ENCODE results near the gene LHX5.
A peak's percentile ranks its signal among the peaks of the same experiment; 100 is the strongest.

Gene LHX5

DNA sequence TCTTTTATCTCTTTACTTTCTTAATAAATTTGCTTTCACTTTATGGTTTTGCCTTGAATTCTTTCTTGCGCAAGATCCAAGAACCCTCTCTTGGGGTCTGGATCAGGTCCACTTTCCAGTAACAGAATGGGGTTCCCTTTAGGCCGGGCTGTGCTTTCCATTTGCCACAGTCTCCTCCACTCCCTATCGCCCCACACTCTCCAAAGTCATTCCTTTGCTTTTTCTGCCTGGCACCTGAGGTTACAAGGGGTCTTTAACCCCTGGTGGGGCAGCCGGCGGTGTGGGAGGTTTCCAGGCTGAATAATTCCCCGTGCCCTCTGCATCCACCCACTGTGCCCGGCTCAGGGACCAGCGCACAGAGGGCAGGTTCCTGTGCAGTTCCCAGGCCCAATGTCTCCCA is 42.9 kb upstream of the LHX5 start:
- H3K27me3 ChIP-seq (ENCODE audit: control insufficient read depth in 3 of 3, insufficient read depth in 3 of 3, low read depth in 1 of 3, low read length in 3 of 3): peaks cover 0 to 83% (median 0%) of the 10 kb centered on the region in 3 experiments

DNA sequence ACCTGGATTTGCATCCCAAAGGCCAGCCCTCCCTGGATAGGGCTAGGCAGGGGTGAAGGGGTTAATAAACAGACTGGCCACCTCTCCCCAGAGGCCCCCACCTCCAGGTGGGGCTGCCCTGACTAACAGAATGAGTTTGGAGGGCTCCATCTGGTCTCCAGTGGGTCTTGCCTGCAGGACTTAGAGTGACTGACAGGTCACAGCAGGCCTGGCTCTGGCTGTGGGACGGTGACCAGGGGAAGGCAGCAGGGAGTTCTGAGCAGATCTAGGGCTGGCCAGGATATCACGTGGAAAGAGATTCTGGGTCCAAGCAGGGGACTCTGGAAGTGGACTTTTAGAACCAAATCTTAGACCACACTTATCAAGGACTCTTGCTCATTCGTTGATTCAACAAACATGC is 40.9 kb upstream of the LHX5 start:
- H3K18ac ChIP-seq (ENCODE audit: low read length): peak overlapping the region; percentile 5
- H3K9me3 ChIP-seq (replicated peaks in 1 of 2; ENCODE audit: control insufficient read depth in 2 of 2, insufficient read depth in 1 of 2, low read depth in 1 of 2, low read length in 2 of 2): peaks cover 0 to 3% of the 10 kb centered on the region in 2 donors
- H2BK15ac ChIP-seq (ENCODE audit: low read length): peak overlapping the region; percentile 4
- H3K4ac ChIP-seq (ENCODE audit: low read length): no peak overlapping the region
- WGBS, 2 donors (ENCODE audit: extremely low coverage in 2 of 2, insufficient read length in 2 of 2, insufficient replicate concordance in 1 of 2): no CpG with 5 or more reads among the region's 3 CpGs
- no peaks in the 10 kb centered on the region for H3K36me3 ChIP-seq (replicated peaks in 1 of 2; ENCODE audit: control insufficient read depth in 2 of 2, insufficient read depth in 2 of 2, low read length in 2 of 2)
- H3K4me1 ChIP-seq (ENCODE audit: control insufficient read depth in 2 of 2, insufficient read depth in 1 of 2, low read depth in 1 of 2, low read length in 2 of 2): peaks cover 0 to 25% of the 10 kb centered on the region in 2 donors
- no peaks in the 10 kb centered on the region for H3K79me1 ChIP-seq (ENCODE audit: low read depth, low read length)
- no peak overlapping the region for H3K14ac ChIP-seq (ENCODE audit: low read length)
- no peak overlapping the region for H4K8ac ChIP-seq (ENCODE audit: low read depth, low read length)
- no peak overlapping the region for H2AFZ ChIP-seq (ENCODE audit: low read length)
- no peak overlapping the region for H4K91ac ChIP-seq (ENCODE audit: low read depth, low read length, poor library complexity)
- H3K27ac ChIP-seq (replicated peaks; ENCODE audit: low read length): no peak overlapping the region
- H2BK120ac ChIP-seq (ENCODE audit: low read depth, low read length): no peak overlapping the region
- no peak overlapping the region for H3K9ac ChIP-seq (ENCODE audit: low read depth, low read length, poor library complexity)
- no peak overlapping the region for H3K23ac ChIP-seq (ENCODE audit: low read depth, low read length, poor library complexity)
- no peak overlapping the region for H2BK12ac ChIP-seq (ENCODE audit: low read length)
- peaks cover 0 to 74% (median 0%) of the 10 kb centered on the region in 3 experiments for H3K27me3 ChIP-seq (ENCODE audit: control insufficient read depth in 3 of 3, insufficient read depth in 3 of 3, low read depth in 1 of 3, low read length in 3 of 3)
- no peak overlapping the region for H3K4me3 ChIP-seq (ENCODE audit: low read length in 2 of 2)
- H2BK5ac ChIP-seq (ENCODE audit: low read length): no peak overlapping the region
- H2AK5ac ChIP-seq (ENCODE audit: low read depth, low read length): no peak overlapping the region
- no peak overlapping the region for H3K4me2 ChIP-seq (ENCODE audit: insufficient read depth, low read length, poor library complexity, severe bottlenecking)
- no peak for DNase-seq (ENCODE audit: low spot score)

More for the DNA sequence above, 42.9 kb upstream of the LHX5 start:
- Histone ChIP-seq H2BK12ac (ENCODE audit: low read length) (no peak overlapping the region), H4K8ac (ENCODE audit: low read depth, low read length) (no peak overlapping the region), H3K9me3 (replicated peaks in 1 of 2; ENCODE audit: control insufficient read depth in 2 of 2, insufficient read depth in 1 of 2, low read depth in 1 of 2, low read length in 2 of 2) (peaks cover 5 to 8% of the 10 kb centered on the region in 2 donors), H2BK120ac (ENCODE audit: low read depth, low read length) (no peak overlapping the region), H3K18ac (ENCODE audit: low read length) (peak overlapping the region; percentile 82), H3K4me3 (ENCODE audit: low read length in 2 of 2) (no peak overlapping the region), H3K36me3 (replicated peaks in 1 of 2; ENCODE audit: control insufficient read depth in 2 of 2, insufficient read depth in 2 of 2, low read length in 2 of 2) (no peaks in the 10 kb centered on the region), H3K14ac (ENCODE audit: low read length) (no peak overlapping the region), H3K27ac (replicated peaks; ENCODE audit: low read length) (peak overlapping the region; percentile 90), H3K4me1 (ENCODE audit: control insufficient read depth in 2 of 2, insufficient read depth in 1 of 2, low read depth in 1 of 2, low read length in 2 of 2) (peaks cover 0 to 25% of the 10 kb centered on the region in 2 donors), H2AK5ac (ENCODE audit: low read depth, low read length) (no peak overlapping the region), H3K23ac (ENCODE audit: low read depth, low read length, poor library complexity) (no peak overlapping the region), H3K79me1 (ENCODE audit: low read depth, low read length) (peaks cover 2% of the 10 kb centered on the region), H2BK5ac (ENCODE audit: low read length) (peak overlapping the region; percentile 54), H3K4ac (ENCODE audit: low read length) (no peak overlapping the region), H2BK15ac (ENCODE audit: low read length) (no peak overlapping the region), H3K4me2 (ENCODE audit: insufficient read depth, low read length, poor library complexity, severe bottlenecking) (peak overlapping the region; percentile 38), H4K91ac (ENCODE audit: low read depth, low read length, poor library complexity) (no peak overlapping the region), H3K9ac (ENCODE audit: low read depth, low read length, poor library complexity) (no peak overlapping the region), H2AFZ (ENCODE audit: low read length) (no peak overlapping the region)
- DNase-seq (ENCODE audit: low spot score): no peak
- no CpG with 5 or more reads among the region's 8 CpGs for WGBS, 2 donors (ENCODE audit: extremely low coverage in 2 of 2, insufficient read length in 2 of 2, insufficient replicate concordance in 1 of 2)

DNA sequence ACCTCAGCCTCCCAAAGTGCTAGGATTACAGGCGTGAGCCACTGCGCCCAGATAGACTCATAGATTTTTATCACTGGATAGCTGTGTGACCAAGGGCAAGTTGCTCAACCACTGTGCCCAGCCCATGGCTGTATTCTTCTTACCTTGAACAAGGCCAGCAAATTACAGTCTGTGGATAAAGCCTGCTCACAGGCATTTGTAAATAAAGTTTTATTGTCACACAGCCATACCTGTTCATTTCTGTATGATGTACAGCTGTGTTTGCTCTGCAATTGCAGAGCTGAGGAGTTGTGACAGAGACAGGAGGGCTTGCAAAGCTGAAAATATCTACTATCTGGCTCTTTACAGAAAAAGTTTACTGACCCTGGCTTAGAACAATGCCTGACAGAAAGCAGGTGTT is 35.2 kb upstream of the LHX5 start:
- Histone ChIP-seq H2AFZ (ENCODE audit: low read length) (no peak overlapping the region), H3K27ac (replicated peaks; ENCODE audit: low read length) (no peak overlapping the region), H2AK5ac (ENCODE audit: low read depth, low read length) (no peak overlapping the region), H3K4me2 (ENCODE audit: insufficient read depth, low read length, poor library complexity, severe bottlenecking) (no peak overlapping the region), H3K9me3 (replicated peaks in 1 of 2; ENCODE audit: control insufficient read depth in 2 of 2, insufficient read depth in 1 of 2, low read depth in 1 of 2, low read length in 2 of 2) (no peaks in the 10 kb centered on the region), H2BK15ac (ENCODE audit: low read length) (no peak overlapping the region), H3K23ac (ENCODE audit: low read depth, low read length, poor library complexity) (no peak overlapping the region), H3K18ac (ENCODE audit: low read length) (no peak overlapping the region), H2BK120ac (ENCODE audit: low read depth, low read length) (no peak overlapping the region), H2BK12ac (ENCODE audit: low read length) (no peak overlapping the region), H3K4me3 (ENCODE audit: low read length in 2 of 2) (no peak overlapping the region), H3K14ac (ENCODE audit: low read length) (no peak overlapping the region), H4K8ac (ENCODE audit: low read depth, low read length) (no peak overlapping the region), H4K91ac (ENCODE audit: low read depth, low read length, poor library complexity) (no peak overlapping the region), H3K36me3 (replicated peaks in 1 of 2; ENCODE audit: control insufficient read depth in 2 of 2, insufficient read depth in 2 of 2, low read length in 2 of 2) (no peaks in the 10 kb centered on the region), H3K4ac (ENCODE audit: low read length) (no peak overlapping the region), H3K79me1 (ENCODE audit: low read depth, low read length) (no peaks in the 10 kb centered on the region), H3K9ac (ENCODE audit: low read depth, low read length, poor library complexity) (no peak overlapping the region), H3K27me3 (ENCODE audit: control insufficient read depth in 3 of 3, insufficient read depth in 3 of 3, low read depth in 1 of 3, low read length in 3 of 3) (peaks cover 0 to 33% (median 0%) of the 10 kb centered on the region in 3 experiments), H3K4me1 (ENCODE audit: control insufficient read depth in 2 of 2, insufficient read depth in 1 of 2, low read depth in 1 of 2, low read length in 2 of 2) (peaks cover 0 to 5% of the 10 kb centered on the region in 2 donors), H2BK5ac (ENCODE audit: low read length) (no peak overlapping the region)
- WGBS, 2 donors (ENCODE audit: extremely low coverage in 2 of 2, insufficient read length in 2 of 2, insufficient replicate concordance in 1 of 2): no CpG with 5 or more reads among the region's 2 CpGs
- DNase-seq (ENCODE audit: low spot score): no peak

GRCh38 chr12:113505941-113506340 is 34.3 kb upstream of the LHX5 start:
- H2BK12ac ChIP-seq (ENCODE audit: low read length): no peak overlapping the region
- peaks cover 0 to 13% of the 10 kb centered on the region in 2 donors for H3K4me1 ChIP-seq (ENCODE audit: control insufficient read depth in 2 of 2, insufficient read depth in 1 of 2, low read depth in 1 of 2, low read length in 2 of 2)
- no peak overlapping the region for H3K9ac ChIP-seq (ENCODE audit: low read depth, low read length, poor library complexity)
- no peak overlapping the region for H2BK5ac ChIP-seq (ENCODE audit: low read length)
- no peak for DNase-seq (ENCODE audit: low spot score)
- no peak overlapping the region for H3K4ac ChIP-seq (ENCODE audit: low read length)
- WGBS, 2 donors (ENCODE audit: extremely low coverage in 2 of 2, insufficient read length in 2 of 2, insufficient replicate concordance in 1 of 2): no CpG with 5 or more reads among the region's 7 CpGs
- H3K4me3 ChIP-seq (ENCODE audit: low read length in 2 of 2): no peak overlapping the region
- H2BK15ac ChIP-seq (ENCODE audit: low read length): no peak overlapping the region
- no peak overlapping the region for H3K14ac ChIP-seq (ENCODE audit: low read length)
- H2AK5ac ChIP-seq (ENCODE audit: low read depth, low read length): no peak overlapping the region
- no peak overlapping the region for H4K8ac ChIP-seq (ENCODE audit: low read depth, low read length)
- no peaks in the 10 kb centered on the region for H3K9me3 ChIP-seq (replicated peaks in 1 of 2; ENCODE audit: control insufficient read depth in 2 of 2, insufficient read depth in 1 of 2, low read depth in 1 of 2, low read length in 2 of 2)
- no peaks in the 10 kb centered on the region for H3K79me1 ChIP-seq (ENCODE audit: low read depth, low read length)
- H2AFZ ChIP-seq (ENCODE audit: low read length): no peak overlapping the region
- no peak overlapping the region for H3K27ac ChIP-seq (replicated peaks; ENCODE audit: low read length)
- H3K23ac ChIP-seq (ENCODE audit: low read depth, low read length, poor library complexity): no peak overlapping the region
- no peak overlapping the region for H4K91ac ChIP-seq (ENCODE audit: low read depth, low read length, poor library complexity)
- no peak overlapping the region for H3K18ac ChIP-seq (ENCODE audit: low read length)
- H3K27me3 ChIP-seq (ENCODE audit: control insufficient read depth in 3 of 3, insufficient read depth in 3 of 3, low read depth in 1 of 3, low read length in 3 of 3): peaks cover 0 to 39% (median 0%) of the 10 kb centered on the region in 3 experiments
- no peak overlapping the region for H3K4me2 ChIP-seq (ENCODE audit: insufficient read depth, low read length, poor library complexity, severe bottlenecking)
- H3K36me3 ChIP-seq (replicated peaks in 1 of 2; ENCODE audit: control insufficient read depth in 2 of 2, insufficient read depth in 2 of 2, low read length in 2 of 2): no peaks in the 10 kb centered on the region
- H2BK120ac ChIP-seq (ENCODE audit: low read depth, low read length): no peak overlapping the region
